ENCODE data around the gene TAPBPL. TPM values are rescaled to one million over a fixed set of nuclear protein-coding genes. Genes with fewer than 3 reads are reported as not detected.

TAPBPL gene
- total and polyA plus RNA-seq, 9 donors, result 7.3 to 10.5 (median 9.2) TPM

DNA sequence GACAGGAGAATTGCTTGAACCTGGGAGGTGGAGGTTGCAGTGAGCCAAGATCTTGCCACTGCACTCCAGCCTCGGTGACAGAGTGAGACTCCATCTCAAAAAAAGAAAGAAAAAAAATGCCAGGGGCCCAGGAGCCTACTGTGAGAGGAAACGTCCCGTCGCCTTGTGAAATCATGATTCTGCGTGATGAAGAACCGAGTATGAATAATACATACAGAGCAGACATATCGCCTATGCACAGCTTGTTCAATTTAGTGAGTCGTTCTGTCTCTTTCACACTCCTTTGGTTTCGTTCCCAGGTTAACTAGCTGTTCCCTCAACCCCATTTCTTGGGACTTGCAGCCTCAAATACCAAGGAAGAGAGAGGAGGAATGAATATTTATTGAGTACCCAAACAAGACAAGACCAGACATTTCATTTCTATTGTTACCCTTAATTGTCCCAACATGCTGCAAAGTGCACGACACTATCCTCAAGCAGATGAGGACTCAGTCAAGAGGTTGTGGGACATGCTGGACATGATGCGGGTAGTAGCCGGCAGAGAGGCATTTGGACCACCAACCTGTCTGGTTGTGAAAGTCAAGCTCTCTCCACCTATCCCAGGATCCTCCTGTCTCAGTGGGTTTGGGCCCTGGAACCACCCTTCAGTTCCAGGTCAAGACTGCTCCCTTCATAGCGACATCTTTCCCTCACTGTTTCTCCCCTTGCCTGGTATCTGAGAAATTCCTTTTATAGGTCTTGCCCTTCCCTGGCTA lies 15.7 kb upstream of the TAPBPL start:
- no peaks in the 10 kb centered on the region for H3K4me1 ChIP-seq (ENCODE audit: control insufficient read depth, insufficient read depth, low read length)
- no peak overlapping the region for H3K4me3 ChIP-seq (ENCODE audit: low read length)
- no peaks in the 10 kb centered on the region for H3K9me3 ChIP-seq (replicated peaks; ENCODE audit: control insufficient read depth, low read depth, low read length)
- no peak for DNase-seq
- WGBS (ENCODE audit: insufficient coverage), result 90% methylated on average over 10 of the region's 13 CpGs
- H3K27me3 ChIP-seq (ENCODE audit: control insufficient read depth, insufficient read depth, low read length), result no peaks in the 10 kb centered on the region
- no peak overlapping the region for H3K27ac ChIP-seq (ENCODE audit: low read length)
- H3K36me3 ChIP-seq (ENCODE audit: control insufficient read depth, insufficient read depth, low read length), result peaks cover 4% of the 10 kb centered on the region

DNA sequence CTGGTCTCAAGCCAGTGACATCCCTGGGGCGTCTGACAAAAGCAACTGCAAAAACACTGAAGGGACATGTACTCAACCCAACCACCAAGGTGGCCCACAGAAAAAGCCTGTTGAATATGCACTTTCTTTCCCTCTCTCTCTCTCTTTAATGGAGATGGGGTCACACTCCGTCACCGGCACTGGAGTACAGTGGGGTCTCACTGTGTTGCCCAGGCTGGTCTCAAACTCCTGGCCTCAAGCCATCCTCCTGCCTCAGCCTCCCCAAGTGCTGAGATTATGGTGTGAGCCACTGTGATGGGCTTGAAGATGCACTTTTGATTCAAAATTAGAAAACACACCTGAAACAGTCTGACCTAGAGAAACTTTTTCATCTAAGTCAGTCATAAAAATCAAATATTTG lies 14.3 kb upstream of the TAPBPL start:
- no CpG with 5 or more reads among the region's 3 CpGs for WGBS (ENCODE audit: insufficient coverage)
- Histone ChIP-seq H3K4me3 (ENCODE audit: low read length) (no peak overlapping the region), H3K27me3 (ENCODE audit: control insufficient read depth, insufficient read depth, low read length) (no peaks in the 10 kb centered on the region), H3K4me1 (ENCODE audit: control insufficient read depth, insufficient read depth, low read length) (no peaks in the 10 kb centered on the region), H3K9me3 (replicated peaks; ENCODE audit: control insufficient read depth, low read depth, low read length) (no peaks in the 10 kb centered on the region), H3K36me3 (ENCODE audit: control insufficient read depth, insufficient read depth, low read length) (peaks cover 4% of the 10 kb centered on the region), H3K27ac (ENCODE audit: low read length) (no peak overlapping the region)
- DNase-seq, result no peak

GRCh38 chr12:6438345-6438744 lies 13.5 kb upstream of the TAPBPL start:
- DNase-seq, result no peak
- 74% methylated on average over 6 of the region's 12 CpGs for WGBS (ENCODE audit: insufficient coverage)
- H3K9me3 ChIP-seq (replicated peaks; ENCODE audit: control insufficient read depth, low read depth, low read length), result no peaks in the 10 kb centered on the region
- H3K4me1 ChIP-seq (ENCODE audit: control insufficient read depth, insufficient read depth, low read length), result no peaks in the 10 kb centered on the region
- H3K36me3 ChIP-seq (ENCODE audit: control insufficient read depth, insufficient read depth, low read length), result peaks cover 4% of the 10 kb centered on the region
- no peaks in the 10 kb centered on the region for H3K27me3 ChIP-seq (ENCODE audit: control insufficient read depth, insufficient read depth, low read length)
- no peak overlapping the region for H3K27ac ChIP-seq (ENCODE audit: low read length)
- H3K4me3 ChIP-seq (ENCODE audit: low read length), result no peak overlapping the region

GRCh38 chr12:6440391-6440790 lies 11.5 kb upstream of the TAPBPL start:
- WGBS (ENCODE audit: insufficient coverage), result no CpG with 5 or more reads among the region's 1 CpG
- DNase-seq, result no peak

DNA sequence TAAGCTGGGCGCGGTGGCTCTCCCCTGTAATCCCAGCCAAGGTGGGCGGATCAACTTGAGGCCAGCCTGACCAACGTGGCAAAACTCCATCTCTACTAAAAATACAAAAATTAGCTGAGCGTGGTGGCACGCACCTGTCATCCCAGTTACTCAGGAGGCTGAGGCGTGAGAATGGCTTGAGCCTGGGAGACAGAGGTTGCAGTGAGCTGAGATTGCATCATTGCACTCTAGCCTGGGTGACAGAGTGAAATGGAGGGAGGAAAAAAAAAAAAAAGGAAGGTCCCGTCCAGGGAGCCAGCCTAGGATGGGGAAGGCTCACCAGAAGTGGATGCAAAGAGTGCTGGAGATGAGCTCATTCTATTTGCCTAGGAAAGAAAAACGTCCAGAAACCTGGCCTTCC lies 9.0 kb upstream of the TAPBPL start:
- Histone ChIP-seq H3K27me3 (ENCODE audit: control insufficient read depth, insufficient read depth, low read length) (no peaks in the 10 kb centered on the region), H3K9me3 (replicated peaks; ENCODE audit: control insufficient read depth, low read depth, low read length) (no peaks in the 10 kb centered on the region), H3K4me3 (ENCODE audit: low read length) (no peak overlapping the region), H3K4me1 (ENCODE audit: control insufficient read depth, insufficient read depth, low read length) (no peaks in the 10 kb centered on the region), H3K36me3 (ENCODE audit: control insufficient read depth, insufficient read depth, low read length) (peaks cover 28% of the 10 kb centered on the region), H3K27ac (ENCODE audit: low read length) (no peak overlapping the region)
- 76% methylated on average over 5 of the region's 9 CpGs for WGBS (ENCODE audit: insufficient coverage)
- no peak for DNase-seq

More at GRCh38 chr12:6440391-6440790, 11.5 kb upstream of the TAPBPL start:
- H3K4me1 ChIP-seq (ENCODE audit: control insufficient read depth, insufficient read depth, low read length), result no peaks in the 10 kb centered on the region
- H3K27me3 ChIP-seq (ENCODE audit: control insufficient read depth, insufficient read depth, low read length), result no peaks in the 10 kb centered on the region
- no peak overlapping the region for H3K27ac ChIP-seq (ENCODE audit: low read length)
- H3K36me3 ChIP-seq (ENCODE audit: control insufficient read depth, insufficient read depth, low read length), result peaks cover 15% of the 10 kb centered on the region
- no peak overlapping the region for H3K4me3 ChIP-seq (ENCODE audit: low read length)
- H3K9me3 ChIP-seq (replicated peaks; ENCODE audit: control insufficient read depth, low read depth, low read length), result no peaks in the 10 kb centered on the region

DNA sequence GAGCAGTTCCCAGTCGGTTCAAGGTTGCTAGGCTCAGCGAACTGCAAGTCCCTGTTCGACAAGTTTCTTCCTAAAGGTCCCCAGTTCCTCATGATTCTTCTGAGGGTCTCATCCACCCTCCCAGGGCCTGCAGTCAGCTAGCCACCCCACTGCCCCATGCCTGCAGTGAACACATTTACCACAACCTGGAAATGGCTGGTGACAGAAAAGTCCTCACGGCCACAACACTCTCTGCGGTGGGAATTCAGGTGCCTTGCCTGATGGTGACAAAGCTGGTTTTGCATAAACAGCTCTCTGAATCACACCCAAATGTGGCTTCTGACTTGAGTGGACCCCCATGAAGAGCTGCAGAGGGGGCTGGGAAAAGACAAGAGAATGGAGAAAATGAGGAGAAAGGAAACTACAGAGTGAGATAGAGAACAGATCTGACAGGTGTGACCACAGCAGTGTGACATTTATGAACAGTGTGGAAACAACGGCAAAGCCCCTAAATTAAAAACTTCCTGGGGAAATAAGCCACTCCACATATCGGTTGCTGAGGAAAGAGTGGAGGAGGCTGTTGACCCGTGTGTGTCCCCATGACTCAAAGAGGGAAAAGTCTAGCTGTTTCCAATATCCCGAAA lies 8.4 kb upstream of the TAPBPL start:
- no peak overlapping the region for H3K27ac ChIP-seq (ENCODE audit: low read length)

DNA sequence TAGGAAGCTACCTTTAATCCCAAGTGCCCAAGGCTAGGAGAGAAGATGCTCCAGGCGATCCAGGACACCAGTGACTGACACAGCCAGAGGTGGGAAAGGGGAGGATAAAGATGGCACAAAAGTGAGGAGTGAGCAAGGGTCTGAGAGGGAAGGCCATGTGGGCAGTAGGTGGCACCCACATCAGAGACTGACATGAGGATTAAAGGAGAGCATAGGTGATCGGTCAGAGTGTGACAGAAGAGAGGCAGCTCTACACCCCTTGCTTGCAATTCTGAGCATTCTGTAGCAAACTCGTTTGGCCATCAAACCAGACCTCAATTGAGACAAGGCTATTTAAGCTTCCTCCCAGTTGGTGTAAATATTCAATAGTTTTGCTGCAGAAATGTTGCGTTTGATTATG lies 7.8 kb upstream of the TAPBPL start:
- no peak for DNase-seq
- H3K36me3 ChIP-seq (ENCODE audit: control insufficient read depth, insufficient read depth, low read length), result peaks cover 32% of the 10 kb centered on the region
- no peak overlapping the region for H3K4me3 ChIP-seq (ENCODE audit: low read length)
- H3K27ac ChIP-seq (ENCODE audit: low read length), result no peak overlapping the region
- H3K27me3 ChIP-seq (ENCODE audit: control insufficient read depth, insufficient read depth, low read length), result no peaks in the 10 kb centered on the region
- no peaks in the 10 kb centered on the region for H3K9me3 ChIP-seq (replicated peaks; ENCODE audit: control insufficient read depth, low read depth, low read length)
- H3K4me1 ChIP-seq (ENCODE audit: control insufficient read depth, insufficient read depth, low read length), result no peaks in the 10 kb centered on the region
- WGBS (ENCODE audit: insufficient coverage), result 90% methylated on average over 2 of the region's 4 CpGs

More for the DNA sequence above, 8.4 kb upstream of the TAPBPL start:
- Histone ChIP-seq H3K27me3 (ENCODE audit: control insufficient read depth, insufficient read depth, low read length) (no peaks in the 10 kb centered on the region), H3K4me1 (ENCODE audit: control insufficient read depth, insufficient read depth, low read length) (no peaks in the 10 kb centered on the region), H3K4me3 (ENCODE audit: low read length) (no peak overlapping the region), H3K36me3 (ENCODE audit: control insufficient read depth, insufficient read depth, low read length) (peaks cover 32% of the 10 kb centered on the region), H3K9me3 (replicated peaks; ENCODE audit: control insufficient read depth, low read depth, low read length) (no peaks in the 10 kb centered on the region)
- 63% methylated on average over 6 of the region's 9 CpGs for WGBS (ENCODE audit: insufficient coverage)
- no peak for DNase-seq

GRCh38 chr12:6444704-6445688 lies 6.8 kb upstream of the TAPBPL start, which contains the start of gene CD27:
Gene CD27, plus strand, starts transcription at chr12:6444955. Its CDS starts 141 bp downstream, at chr12:6445096.
- DNase-seq, result no peak
- Histone ChIP-seq H3K9me3 (replicated peaks; ENCODE audit: control insufficient read depth, low read depth, low read length) (no peaks in the 10 kb centered on the region), H3K27me3 (ENCODE audit: control insufficient read depth, insufficient read depth, low read length) (no peaks in the 10 kb centered on the region), H3K27ac (ENCODE audit: low read length) (no peak within 1 kb of the TSS), H3K4me1 (ENCODE audit: control insufficient read depth, insufficient read depth, low read length) (peaks cover 4% of the 10 kb centered on the region), H3K4me3 (ENCODE audit: low read length) (no peak within 1 kb of the TSS), H3K36me3 (ENCODE audit: control insufficient read depth, insufficient read depth, low read length) (peaks cover 29% of the 10 kb centered on the region)
- WGBS (ENCODE audit: insufficient coverage), result 88% methylated on average over 11 of the region's 16 CpGs

DNA sequence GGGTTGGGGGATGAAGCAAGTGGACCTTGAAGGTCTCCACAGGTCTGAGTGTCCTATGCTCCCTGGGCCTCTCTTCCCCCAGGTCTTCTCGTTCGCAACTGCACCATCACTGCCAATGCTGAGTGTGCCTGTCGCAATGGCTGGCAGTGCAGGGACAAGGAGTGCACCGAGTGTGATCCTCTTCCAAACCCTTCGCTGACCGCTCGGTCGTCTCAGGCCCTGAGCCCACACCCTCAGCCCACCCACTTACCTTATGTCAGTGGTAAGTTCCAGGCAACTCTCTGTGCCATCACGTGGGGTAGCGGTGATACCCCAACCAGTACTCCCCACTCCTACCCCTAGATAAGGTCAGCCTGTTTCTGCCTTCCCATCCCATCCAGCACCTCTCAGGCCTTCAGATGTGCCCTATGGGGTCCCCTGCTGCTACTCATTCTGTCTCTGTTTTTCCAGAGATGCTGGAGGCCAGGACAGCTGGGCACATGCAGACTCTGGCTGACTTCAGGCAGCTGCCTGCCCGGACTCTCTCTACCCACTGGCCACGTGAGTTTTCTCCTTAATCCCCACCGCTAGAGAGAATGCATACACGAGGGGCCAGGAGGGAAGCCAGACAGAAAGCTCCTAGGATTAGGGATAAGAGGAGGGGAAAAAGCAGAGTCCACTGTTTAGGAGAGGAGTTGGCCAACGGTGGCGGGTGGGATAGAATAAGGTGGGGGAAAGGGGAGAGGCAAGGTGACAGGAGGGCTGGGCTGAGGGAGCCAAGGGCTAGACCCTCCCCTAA lies 1.6 kb upstream of the TAPBPL start:
- DNase-seq, result peak; percentile 52
- H3K4me1 ChIP-seq (ENCODE audit: control insufficient read depth, insufficient read depth, low read length), result peaks cover 32% of the 10 kb centered on the region
- peak overlapping the region; percentile 87 for H3K27ac ChIP-seq (ENCODE audit: low read length)
- no peaks in the 10 kb centered on the region for H3K9me3 ChIP-seq (replicated peaks; ENCODE audit: control insufficient read depth, low read depth, low read length)
- H3K4me3 ChIP-seq (ENCODE audit: low read length), result peak overlapping the region; percentile 54
- no peaks in the 10 kb centered on the region for H3K27me3 ChIP-seq (ENCODE audit: control insufficient read depth, insufficient read depth, low read length)
- peaks cover 35% of the 10 kb centered on the region for H3K36me3 ChIP-seq (ENCODE audit: control insufficient read depth, insufficient read depth, low read length)
- WGBS (ENCODE audit: insufficient coverage), result 78% methylated on average over 10 of the region's 16 CpGs

Data from muscle of leg (tissue), 11 donors.